ENCODE measurements around the gene METTL18. TPM values are rescaled to one million over a fixed set of nuclear protein-coding genes. Genes with fewer than 3 reads are reported as not detected.

The METTL18 gene
- polyA plus RNA-seq, 1 donor from 2014 or later: 7.0 TPM

DNA sequence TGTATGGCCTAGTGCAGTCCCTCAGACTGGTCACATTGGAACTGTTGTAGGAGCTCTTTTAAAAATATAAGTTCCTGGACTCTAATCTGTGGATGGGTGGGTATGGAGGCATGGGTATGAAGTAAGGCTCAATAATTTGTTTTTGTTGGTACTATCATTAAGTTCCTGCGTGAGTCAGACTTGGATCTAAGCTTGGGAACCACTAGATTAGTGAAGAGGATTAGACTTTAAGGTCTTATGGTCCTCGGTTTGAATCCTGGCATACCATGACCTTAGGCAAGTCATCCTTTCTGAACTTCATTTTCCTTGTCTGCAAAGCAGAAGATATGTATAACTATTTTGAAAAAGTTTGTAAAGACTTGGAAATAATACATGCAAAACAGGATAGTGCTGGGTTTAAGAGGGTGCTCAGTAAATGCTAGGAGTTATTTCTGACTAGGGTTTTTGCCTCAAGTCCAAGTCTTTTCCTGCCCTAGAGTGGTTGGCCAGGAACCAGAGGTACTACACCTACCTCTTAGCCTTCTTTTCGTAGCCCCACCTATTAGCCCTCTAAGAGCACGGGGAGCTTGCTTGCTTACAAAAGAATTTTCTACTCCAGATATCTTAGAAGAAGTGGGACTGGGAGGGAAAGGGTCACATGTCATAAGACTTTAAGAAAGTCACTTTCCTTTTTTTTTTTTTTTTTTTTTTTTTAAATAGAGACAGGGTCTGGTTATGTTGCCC is 38.6 kb upstream of the METTL18 start:
- H3K9me3 ChIP-seq (ENCODE audit: low read length): no peaks in the 10 kb centered on the region
- TF ChIP-seq RAD21 (conservative IDR thresholded peaks at IDR 0.05) (no peak), MXI1 (conservative IDR thresholded peaks at IDR 0.05; ENCODE audit: poor library complexity, severe bottlenecking) (no peak), SMC3 (conservative IDR thresholded peaks at IDR 0.05; ENCODE audit: poor library complexity) (no peak), TAF1 (IDR thresholded peaks at IDR 0.05; ENCODE audit: low read depth) (no peak), EP300 (conservative IDR thresholded peaks at IDR 0.05; ENCODE audit: poor library complexity, severe bottlenecking) (no peak), REST (IDR thresholded peaks at IDR 0.05; ENCODE audit: borderline replicate concordance) (no peak), POLR2AphosphoS5 (IDR thresholded peaks at IDR 0.05) (no peak), EZH2 (IDR thresholded peaks at IDR 0.05; ENCODE audit: borderline replicate concordance, insufficient read depth, low read length, poor library complexity, severe bottlenecking) (no peak)
- TF ChIP-seq, protein P1, sequence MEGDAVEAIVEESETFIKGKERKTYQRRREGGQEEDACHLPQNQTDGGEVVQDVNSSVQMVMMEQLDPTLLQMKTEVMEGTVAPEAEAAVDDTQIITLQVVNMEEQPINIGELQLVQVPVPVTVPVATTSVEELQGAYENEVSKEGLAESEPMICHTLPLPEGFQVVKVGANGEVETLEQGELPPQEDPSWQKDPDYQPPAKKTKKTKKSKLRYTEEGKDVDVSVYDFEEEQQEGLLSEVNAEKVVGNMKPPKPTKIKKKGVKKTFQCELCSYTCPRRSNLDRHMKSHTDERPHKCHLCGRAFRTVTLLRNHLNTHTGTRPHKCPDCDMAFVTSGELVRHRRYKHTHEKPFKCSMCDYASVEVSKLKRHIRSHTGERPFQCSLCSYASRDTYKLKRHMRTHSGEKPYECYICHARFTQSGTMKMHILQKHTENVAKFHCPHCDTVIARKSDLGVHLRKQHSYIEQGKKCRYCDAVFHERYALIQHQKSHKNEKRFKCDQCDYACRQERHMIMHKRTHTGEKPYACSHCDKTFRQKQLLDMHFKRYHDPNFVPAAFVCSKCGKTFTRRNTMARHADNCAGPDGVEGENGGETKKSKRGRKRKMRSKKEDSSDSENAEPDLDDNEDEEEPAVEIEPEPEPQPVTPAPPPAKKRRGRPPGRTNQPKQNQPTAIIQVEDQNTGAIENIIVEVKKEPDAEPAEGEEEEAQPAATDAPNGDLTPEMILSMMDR (IDR thresholded peaks at IDR 0.05; ENCODE audit: poor library complexity, severe bottlenecking): no peak
- H3K36me3 ChIP-seq (ENCODE audit: insufficient read depth, low read length): no peaks in the 10 kb centered on the region
- no peaks in the 10 kb centered on the region for H3K27me3 ChIP-seq (ENCODE audit: insufficient read depth, low read depth, low read length)
- no peaks in the 10 kb centered on the region for H3K9me2 ChIP-seq (ENCODE audit: insufficient read depth, low read length)
- H3K9ac ChIP-seq (ENCODE audit: low read length): no peak overlapping the region
- H3F3A ChIP-seq (ENCODE audit: insufficient read depth, low read length, poor library complexity, severe bottlenecking): no peaks in the 10 kb centered on the region
- no peak overlapping the region for H3K4me3 ChIP-seq (ENCODE audit: low read length)
- no peaks in the 10 kb centered on the region for H3K79me2 ChIP-seq (replicated peaks; ENCODE audit: insufficient read depth, low read length)
- no peak overlapping the region for H3K27ac ChIP-seq (ENCODE audit: low read length)
- H2AFZ ChIP-seq (ENCODE audit: low read depth, low read length): no peak overlapping the region
- no peaks in the 10 kb centered on the region for H4K20me1 ChIP-seq (ENCODE audit: insufficient read depth)
- no peak overlapping the region for H3K4me2 ChIP-seq (ENCODE audit: low read length)

DNA sequence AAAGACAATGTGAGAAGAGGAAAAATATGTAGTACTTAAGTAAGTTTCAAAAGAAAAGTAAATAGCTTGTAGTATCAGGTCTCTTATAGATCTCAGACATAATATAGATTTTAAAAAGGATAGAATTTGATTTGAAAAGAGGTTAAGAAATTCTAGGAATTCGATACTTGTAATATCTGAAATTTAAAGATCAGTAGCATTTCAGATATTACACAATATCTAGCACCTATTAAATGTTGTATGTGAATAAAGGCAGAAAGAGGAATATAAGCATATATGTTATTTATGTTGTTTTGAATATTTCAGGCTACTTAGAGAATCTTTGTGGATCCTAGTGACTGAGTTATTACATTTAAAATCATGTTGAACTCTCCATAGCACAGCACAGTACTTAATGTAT is 35.0 kb upstream of the METTL18 start:
- Histone ChIP-seq H3K9me2 (ENCODE audit: insufficient read depth, low read length) (no peaks in the 10 kb centered on the region), H3K79me2 (replicated peaks; ENCODE audit: insufficient read depth, low read length) (no peaks in the 10 kb centered on the region), H3K27ac (ENCODE audit: low read length) (no peak overlapping the region), H3K27me3 (ENCODE audit: insufficient read depth, low read depth, low read length) (no peaks in the 10 kb centered on the region), H3K9ac (ENCODE audit: low read length) (no peak overlapping the region), H3F3A (ENCODE audit: insufficient read depth, low read length, poor library complexity, severe bottlenecking) (no peaks in the 10 kb centered on the region), H4K20me1 (ENCODE audit: insufficient read depth) (no peaks in the 10 kb centered on the region), H3K4me2 (ENCODE audit: low read length) (no peak overlapping the region), H3K36me3 (ENCODE audit: insufficient read depth, low read length) (no peaks in the 10 kb centered on the region), H2AFZ (ENCODE audit: low read depth, low read length) (no peak overlapping the region), H3K4me3 (ENCODE audit: low read length) (no peak overlapping the region), H3K9me3 (ENCODE audit: low read length) (no peaks in the 10 kb centered on the region)
- TF ChIP-seq, protein P1 (IDR thresholded peaks at IDR 0.05; ENCODE audit: poor library complexity, severe bottlenecking): no peak
- TF ChIP-seq EZH2 (IDR thresholded peaks at IDR 0.05; ENCODE audit: borderline replicate concordance, insufficient read depth, low read length, poor library complexity, severe bottlenecking) (no peak), EP300 (conservative IDR thresholded peaks at IDR 0.05; ENCODE audit: poor library complexity, severe bottlenecking) (no peak), RAD21 (conservative IDR thresholded peaks at IDR 0.05) (no peak), MXI1 (conservative IDR thresholded peaks at IDR 0.05; ENCODE audit: poor library complexity, severe bottlenecking) (no peak), REST (IDR thresholded peaks at IDR 0.05; ENCODE audit: borderline replicate concordance) (no peak), SMC3 (conservative IDR thresholded peaks at IDR 0.05; ENCODE audit: poor library complexity) (no peak), TAF1 (IDR thresholded peaks at IDR 0.05; ENCODE audit: low read depth) (no peak), POLR2AphosphoS5 (IDR thresholded peaks at IDR 0.05) (no peak)
